ENCODE results near the gene ULK2. TPM values are rescaled to one million over a fixed set of nuclear protein-coding genes. Genes with fewer than 3 reads are reported as not detected.

The ULK2 gene
- total and polyA plus RNA-seq, 2 of the 13 experiments (the other 11 are each of a cell fraction or from before 2014, with no cell fraction given) = 0.01 TPM; not detected in 1

DNA sequence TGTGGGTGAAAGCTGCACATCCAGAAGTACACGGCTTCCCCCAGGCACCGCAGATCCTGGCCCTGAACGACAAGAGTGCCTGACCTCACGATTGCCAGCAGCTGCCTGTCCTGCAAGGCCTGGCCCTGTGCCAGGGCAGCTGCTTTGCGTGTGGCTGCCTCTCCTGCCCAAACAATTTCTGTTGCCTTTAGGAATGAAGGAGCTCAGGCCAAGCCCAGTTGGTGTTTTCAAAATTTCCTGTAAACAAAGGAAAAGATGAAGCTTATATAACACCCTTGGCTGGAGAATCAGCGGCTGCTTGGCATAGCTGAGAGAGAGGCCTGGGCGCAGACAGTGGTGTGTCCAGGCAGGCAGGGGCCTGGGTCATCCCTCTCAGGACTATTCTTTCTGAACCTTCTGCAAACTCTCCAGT lies 139.6 kb downstream of the ULK2 start (continued):
- TF ChIP-seq ZNF124 (CRISPR knock-in tag; IDR thresholded peaks at IDR 0.05) (no peak), ZNF441 (CRISPR knock-in tag; IDR thresholded peaks at IDR 0.05; ENCODE audit: borderline replicate concordance) (no peak), NFIC (IDR thresholded peaks at IDR 0.05; ENCODE audit: low read length) (peak; percentile 56; the same call in 1 of the 2 replicates), PHF21A (CRISPR knock-in tag; IDR thresholded peaks at IDR 0.05) (no peak), SMAD9 (CRISPR knock-in tag; IDR thresholded peaks at IDR 0.05) (no peak), ZNF878 (CRISPR knock-in tag; IDR thresholded peaks at IDR 0.05) (no peak), ZNF292 (CRISPR knock-in tag; IDR thresholded peaks at IDR 0.05; ENCODE audit: borderline replicate concordance, low read depth) (peak; percentile 70), CCAR2 (optimal IDR thresholded peaks at IDR 0.05; ENCODE audit: low read depth, low read length) (no peak), ZNF296 (CRISPR knock-in tag; conservative IDR thresholded peaks at IDR 0.05) (no peak), HOXA3 (CRISPR knock-in tag; IDR thresholded peaks at IDR 0.05) (peak; percentile 60), KLF15 (CRISPR knock-in tag; IDR thresholded peaks at IDR 0.05; ENCODE audit: borderline replicate concordance) (no peak), ZNF776 (CRISPR knock-in tag; IDR thresholded peaks at IDR 0.05) (no peak), NFE2L1 (CRISPR knock-in tag; IDR thresholded peaks at IDR 0.05; ENCODE audit: borderline replicate concordance) (no peak), HDAC2 (CRISPR knock-in tag; IDR thresholded peaks at IDR 0.05) (no peak), ZNF367 (CRISPR knock-in tag; IDR thresholded peaks at IDR 0.05; ENCODE audit: borderline replicate concordance) (no peak), MED1 (CRISPR knock-in tag; IDR thresholded peaks at IDR 0.05) (no peak; the same call in 1 of the 2 replicates), SNAPC2 (CRISPR knock-in tag; IDR thresholded peaks at IDR 0.05) (0 out of 2 replicates have a peak, but pooled peaks have one; percentile 51), HOXA5 (CRISPR knock-in tag; IDR thresholded peaks at IDR 0.05) (no peak), TARDBP (CRISPR knock-in tag; IDR thresholded peaks at IDR 0.05) (peak; percentile 65; the same call in 1 of the 2 replicates), HOXD1 (CRISPR knock-in tag; IDR thresholded peaks at IDR 0.05) (no peak), ZNF432 (CRISPR knock-in tag; IDR thresholded peaks at IDR 0.05; ENCODE audit: borderline replicate concordance) (no peak)
- TF ChIP-seq, protein P1, sequence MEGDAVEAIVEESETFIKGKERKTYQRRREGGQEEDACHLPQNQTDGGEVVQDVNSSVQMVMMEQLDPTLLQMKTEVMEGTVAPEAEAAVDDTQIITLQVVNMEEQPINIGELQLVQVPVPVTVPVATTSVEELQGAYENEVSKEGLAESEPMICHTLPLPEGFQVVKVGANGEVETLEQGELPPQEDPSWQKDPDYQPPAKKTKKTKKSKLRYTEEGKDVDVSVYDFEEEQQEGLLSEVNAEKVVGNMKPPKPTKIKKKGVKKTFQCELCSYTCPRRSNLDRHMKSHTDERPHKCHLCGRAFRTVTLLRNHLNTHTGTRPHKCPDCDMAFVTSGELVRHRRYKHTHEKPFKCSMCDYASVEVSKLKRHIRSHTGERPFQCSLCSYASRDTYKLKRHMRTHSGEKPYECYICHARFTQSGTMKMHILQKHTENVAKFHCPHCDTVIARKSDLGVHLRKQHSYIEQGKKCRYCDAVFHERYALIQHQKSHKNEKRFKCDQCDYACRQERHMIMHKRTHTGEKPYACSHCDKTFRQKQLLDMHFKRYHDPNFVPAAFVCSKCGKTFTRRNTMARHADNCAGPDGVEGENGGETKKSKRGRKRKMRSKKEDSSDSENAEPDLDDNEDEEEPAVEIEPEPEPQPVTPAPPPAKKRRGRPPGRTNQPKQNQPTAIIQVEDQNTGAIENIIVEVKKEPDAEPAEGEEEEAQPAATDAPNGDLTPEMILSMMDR (CRISPR knock-in tag; IDR thresholded peaks at IDR 0.05) = 0 out of 2 replicates have a peak, but pooled peaks have one; percentile 1
- TF ChIP-seq, protein P2, sequence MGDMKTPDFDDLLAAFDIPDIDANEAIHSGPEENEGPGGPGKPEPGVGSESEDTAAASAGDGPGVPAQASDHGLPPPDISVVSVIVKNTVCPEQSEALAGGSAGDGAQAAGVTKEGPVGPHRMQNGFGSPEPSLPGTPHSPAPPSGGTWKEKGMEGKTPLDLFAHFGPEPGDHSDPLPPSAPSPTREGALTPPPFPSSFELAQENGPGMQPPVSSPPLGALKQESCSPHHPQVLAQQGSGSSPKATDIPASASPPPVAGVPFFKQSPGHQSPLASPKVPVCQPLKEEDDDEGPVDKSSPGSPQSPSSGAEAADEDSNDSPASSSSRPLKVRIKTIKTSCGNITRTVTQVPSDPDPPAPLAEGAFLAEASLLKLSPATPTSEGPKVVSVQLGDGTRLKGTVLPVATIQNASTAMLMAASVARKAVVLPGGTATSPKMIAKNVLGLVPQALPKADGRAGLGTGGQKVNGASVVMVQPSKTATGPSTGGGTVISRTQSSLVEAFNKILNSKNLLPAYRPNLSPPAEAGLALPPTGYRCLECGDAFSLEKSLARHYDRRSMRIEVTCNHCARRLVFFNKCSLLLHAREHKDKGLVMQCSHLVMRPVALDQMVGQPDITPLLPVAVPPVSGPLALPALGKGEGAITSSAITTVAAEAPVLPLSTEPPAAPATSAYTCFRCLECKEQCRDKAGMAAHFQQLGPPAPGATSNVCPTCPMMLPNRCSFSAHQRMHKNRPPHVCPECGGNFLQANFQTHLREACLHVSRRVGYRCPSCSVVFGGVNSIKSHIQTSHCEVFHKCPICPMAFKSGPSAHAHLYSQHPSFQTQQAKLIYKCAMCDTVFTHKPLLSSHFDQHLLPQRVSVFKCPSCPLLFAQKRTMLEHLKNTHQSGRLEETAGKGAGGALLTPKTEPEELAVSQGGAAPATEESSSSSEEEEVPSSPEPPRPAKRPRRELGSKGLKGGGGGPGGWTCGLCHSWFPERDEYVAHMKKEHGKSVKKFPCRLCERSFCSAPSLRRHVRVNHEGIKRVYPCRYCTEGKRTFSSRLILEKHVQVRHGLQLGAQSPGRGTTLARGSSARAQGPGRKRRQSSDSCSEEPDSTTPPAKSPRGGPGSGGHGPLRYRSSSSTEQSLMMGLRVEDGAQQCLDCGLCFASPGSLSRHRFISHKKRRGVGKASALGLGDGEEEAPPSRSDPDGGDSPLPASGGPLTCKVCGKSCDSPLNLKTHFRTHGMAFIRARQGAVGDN (CRISPR knock-in tag; IDR thresholded peaks at IDR 0.05) = peak; percentile 77
- TF ChIP-seq, protein P3, sequence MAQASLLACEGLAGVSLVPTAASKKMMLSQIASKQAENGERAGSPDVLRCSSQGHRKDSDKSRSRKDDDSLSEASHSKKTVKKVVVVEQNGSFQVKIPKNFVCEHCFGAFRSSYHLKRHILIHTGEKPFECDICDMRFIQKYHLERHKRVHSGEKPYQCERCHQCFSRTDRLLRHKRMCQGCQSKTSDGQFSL (CRISPR knock-in tag; IDR thresholded peaks at IDR 0.05) = no peak

Measured in HepG2 (cell line).